AG09319 (cell line): Measurements from ENCODE around the gene LMF2.

Experiments
- DNase-seq: peaks from one replicate; pipeline ENCODE4 v3.0.0-alpha.2; 2010; ENCODE audit warnings: low read depth; ENCODE audit errors: extremely low read depth
- CTCF ChIP-seq: IDR thresholded peaks from 2 replicates; pipeline ENCODE4 v1.5.1; 2011; ENCODE audit warnings: low read depth, mild to moderate bottlenecking, inconsistent platforms, low read length, moderate library complexity

LMF2 gene

DNA sequence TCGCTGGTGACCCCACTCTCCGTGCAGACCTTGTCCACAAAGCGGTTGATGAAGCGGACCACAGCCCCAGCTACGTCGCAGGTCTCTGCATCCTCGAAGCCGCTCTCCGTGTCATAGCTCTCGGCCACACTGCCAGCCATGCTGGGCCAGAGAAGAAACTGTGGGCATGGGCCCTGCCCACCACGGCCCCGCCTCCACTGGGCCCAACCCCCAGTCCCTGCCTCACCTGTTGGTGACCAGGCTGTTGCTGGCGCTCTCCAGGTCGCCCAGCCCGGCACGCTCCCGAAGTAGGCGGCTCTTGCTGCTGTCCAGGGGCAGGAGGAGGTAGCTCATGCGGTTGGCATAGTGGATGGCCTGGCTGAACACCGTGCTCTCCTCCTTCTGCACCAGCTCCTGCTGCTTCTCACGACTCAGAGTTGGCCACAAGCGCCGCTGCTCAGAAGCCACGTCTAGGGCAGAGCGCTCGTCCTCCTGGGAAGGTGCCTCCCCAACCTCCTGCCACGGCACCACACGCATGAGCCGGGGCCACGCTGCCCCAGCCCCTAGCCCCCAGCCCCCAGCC is 45.4 kb downstream of the LMF2 start:
- DNase-seq = no peak
- TF ChIP-seq CTCF = no peak

DNA sequence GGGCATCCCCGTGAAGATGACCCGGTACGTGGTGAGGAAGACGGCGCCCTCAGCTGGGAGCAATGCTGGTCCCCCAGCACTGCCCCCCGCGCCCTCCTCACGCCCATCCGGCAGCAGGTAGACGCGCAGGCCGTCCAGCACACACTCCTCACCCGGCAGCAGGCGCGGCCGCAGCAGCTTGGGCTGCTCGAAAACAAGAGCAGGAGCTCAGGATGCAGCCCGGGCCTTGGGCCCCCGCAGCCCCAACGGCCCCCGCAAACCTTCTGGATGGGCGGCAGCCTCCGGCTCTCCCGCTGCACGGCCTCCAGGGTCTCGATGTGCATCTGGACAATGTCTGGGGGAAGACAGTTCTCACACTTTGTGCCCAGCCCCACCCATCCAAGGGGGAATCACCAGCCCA is 46.0 kb downstream of the LMF2 start:
- no peak for TF ChIP-seq CTCF
- no peak for DNase-seq

DNA sequence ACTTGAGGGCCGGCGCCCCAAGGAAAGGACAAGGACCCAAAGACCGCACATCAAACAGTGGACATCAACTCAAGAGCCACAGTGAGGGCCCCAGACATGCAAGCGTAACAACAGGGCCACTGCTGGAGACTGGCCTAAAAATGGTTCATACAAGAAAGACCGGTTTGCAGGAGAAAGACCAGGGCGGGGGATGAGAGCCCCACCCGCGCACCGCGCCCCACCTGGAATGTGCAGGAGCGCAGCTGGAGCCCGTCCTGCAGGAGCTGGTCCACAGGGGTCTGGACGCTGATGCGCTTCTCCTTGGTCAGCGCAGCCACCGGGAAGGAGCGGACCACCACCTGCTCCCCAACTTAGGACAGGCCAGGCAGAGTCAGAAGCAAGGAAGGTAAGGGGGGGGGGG is 46.6 kb downstream of the LMF2 start:
- TF ChIP-seq CTCF = no peak
- DNase-seq = no peak

DNA sequence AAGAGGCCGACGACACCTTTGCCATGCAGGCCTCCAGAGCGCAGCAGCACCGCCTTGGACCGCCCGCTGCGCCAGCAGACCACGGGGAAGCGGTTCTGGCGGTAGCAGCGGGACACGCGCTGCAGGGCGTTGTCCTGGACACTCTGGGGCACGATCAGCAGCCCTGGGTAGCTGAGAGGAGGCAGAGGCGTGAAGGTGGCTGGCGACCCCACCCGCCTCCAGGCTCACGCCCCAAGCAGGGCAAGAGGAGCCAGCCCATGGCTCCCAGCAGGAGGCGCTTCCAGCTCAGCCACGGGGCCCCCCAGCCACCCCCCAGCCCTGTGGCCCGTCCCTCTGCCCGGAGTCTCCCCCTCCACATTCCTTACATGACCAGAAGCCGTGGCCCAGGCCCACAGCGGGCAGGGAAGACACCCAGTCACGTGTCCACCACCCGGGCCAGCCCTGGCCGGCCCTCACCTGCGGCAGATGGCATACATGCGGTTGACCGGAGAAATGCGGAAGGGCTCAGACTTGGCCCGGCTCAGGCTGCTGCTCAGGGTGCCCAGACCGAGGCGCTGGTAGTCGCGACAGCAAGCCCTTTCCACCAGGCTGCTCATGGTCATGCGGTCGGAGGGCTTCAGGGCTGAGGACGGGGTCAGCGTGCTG is 47.9 kb downstream of the LMF2 start:
- no peak for DNase-seq
- no peak for TF ChIP-seq CTCF

DNA sequence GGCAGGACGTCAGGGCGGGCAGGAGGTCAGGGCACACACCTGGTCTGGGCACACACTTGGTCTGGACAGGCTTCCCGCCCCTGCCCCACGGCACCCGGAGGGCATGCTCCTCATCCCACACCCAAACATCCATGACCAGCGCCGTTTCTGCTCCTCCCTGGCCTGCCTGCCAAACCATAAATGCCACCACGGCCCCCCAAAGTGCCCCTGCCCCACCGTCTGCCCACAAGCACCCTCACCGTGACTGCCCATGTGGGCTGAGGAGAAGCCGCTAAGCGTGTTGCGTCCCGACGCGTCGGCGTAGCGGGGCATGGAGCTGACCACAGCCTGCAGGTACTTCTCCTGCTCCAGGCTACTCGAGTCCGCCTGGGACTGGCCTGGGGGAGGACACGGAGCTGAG is 48.5 kb downstream of the LMF2 start:
- TF ChIP-seq CTCF = no peak
- DNase-seq = no peak

DNA sequence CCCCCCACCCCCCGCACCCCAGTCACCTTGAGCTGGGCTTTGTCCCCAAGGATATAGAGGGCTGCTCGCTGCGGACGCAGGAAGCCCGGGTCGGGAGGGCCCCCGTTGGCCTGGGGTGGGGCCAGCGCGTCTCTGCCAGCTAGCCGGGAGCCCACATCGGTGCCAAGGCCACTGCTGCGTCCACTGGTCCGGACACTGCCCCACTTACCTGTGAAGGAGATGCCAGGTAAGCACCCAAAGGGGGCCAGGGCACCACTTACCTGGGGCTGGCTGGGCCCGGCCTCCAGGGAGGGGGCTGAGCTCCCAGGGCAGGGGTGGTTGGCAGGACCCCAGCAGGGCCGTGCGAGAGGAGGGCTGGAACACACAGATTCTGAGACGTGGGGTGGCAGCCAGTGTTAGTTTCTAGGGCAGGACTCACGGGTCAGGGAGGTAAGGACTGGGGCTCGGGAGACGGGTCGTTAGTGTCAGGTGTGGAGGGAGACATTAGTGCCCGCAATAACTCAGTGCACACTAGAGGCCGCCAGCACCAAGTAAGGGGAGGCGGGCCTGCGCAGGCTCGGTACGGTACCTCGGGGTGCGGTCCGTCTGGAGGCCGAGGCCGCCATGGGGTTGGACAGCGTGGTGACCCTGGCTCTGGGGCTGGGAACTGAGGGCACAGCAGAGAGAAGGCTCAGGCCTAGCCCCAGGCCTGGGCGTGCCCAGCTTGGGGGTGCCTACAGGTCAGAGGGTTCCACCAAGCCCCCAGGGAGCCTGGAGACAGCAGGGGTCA is 50.9 kb downstream of the LMF2 start:
- TF ChIP-seq CTCF = no peak; the same call in 1 of the 2 replicates

DNA sequence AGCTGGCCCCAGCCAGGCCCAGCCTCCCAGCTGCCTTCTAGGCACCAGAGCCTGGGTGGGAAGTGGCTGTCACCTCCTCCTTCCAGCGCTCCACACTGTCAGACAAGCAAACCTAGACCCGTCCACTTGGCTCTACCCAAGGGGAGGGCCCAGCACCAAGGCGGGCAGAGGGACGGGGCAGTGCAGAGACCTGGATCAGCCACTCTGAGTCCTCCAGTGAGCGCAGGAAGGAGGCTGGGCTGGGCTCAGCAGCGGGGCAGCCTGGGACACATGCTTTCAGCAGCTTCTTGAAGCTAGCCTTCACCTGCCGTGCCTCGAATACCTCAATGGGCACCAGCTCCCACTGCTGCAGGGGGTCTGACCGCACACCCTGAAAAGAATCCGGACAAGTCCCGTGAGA is 51.5 kb downstream of the LMF2 start:
- no peak for DNase-seq
- TF ChIP-seq CTCF = no peak

More for the DNA sequence above, 50.9 kb downstream of the LMF2 start:
- no peak for DNase-seq
